Colon (tissue), 2 donors: Measurements from ENCODE around the gene FAM110D.

Experiments used
- FAIRE-seq: peaks from 2 replicates; lab custom pipeline; 2012; peaks lifted over from hg19 to GRCh38; lab: Jason Lieb, UNC
- donor health status: control.
- donor health status: control.

The FAM110D gene

DNA sequence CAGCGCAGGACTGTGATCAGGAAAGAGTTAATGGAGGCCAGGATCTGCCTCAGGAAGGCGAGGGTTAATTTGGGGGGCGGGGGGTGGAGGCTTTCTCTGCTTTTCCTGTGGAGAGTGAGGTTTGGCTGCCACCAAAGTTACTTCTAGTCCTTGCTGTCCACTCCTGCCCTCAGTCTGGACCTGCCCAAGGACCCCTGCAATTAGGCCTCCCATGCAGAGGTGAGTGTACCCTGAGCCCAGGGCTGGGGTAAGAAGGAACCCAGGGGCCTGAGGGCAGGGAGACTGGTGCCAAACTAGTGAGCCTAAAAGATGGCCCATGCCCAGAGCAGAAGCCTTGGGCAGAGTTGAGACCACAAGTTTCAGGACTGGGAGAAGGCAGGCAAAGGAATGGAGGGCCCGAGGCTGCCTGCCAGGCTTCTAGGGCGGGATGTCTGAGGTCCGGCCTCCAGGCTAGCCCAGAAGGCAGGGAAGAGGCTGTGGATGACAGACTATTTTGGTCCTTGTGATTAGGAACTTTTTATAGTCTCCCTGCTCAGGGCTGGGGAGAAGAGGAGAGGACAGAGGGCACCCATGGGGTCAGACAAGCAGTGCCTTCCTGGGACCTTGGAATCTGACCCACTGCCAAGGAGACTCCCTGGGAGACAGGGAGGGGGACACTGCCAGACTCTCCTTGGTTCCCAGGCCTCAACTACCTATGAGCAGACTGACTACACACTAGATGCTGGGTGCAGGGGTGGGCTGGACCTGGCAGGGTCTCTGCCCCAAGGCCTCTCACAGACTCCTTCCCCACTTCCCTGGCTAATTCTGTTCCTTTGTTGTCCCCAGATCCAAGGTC is at the start of gene FAM110D:
Gene FAM110D (plus strand): TSS at position 172 of the 835 bp plus-strand sequence. CDS start 2,213 bp downstream, outside the sequence.
- no peak for FAIRE-seq

DNA sequence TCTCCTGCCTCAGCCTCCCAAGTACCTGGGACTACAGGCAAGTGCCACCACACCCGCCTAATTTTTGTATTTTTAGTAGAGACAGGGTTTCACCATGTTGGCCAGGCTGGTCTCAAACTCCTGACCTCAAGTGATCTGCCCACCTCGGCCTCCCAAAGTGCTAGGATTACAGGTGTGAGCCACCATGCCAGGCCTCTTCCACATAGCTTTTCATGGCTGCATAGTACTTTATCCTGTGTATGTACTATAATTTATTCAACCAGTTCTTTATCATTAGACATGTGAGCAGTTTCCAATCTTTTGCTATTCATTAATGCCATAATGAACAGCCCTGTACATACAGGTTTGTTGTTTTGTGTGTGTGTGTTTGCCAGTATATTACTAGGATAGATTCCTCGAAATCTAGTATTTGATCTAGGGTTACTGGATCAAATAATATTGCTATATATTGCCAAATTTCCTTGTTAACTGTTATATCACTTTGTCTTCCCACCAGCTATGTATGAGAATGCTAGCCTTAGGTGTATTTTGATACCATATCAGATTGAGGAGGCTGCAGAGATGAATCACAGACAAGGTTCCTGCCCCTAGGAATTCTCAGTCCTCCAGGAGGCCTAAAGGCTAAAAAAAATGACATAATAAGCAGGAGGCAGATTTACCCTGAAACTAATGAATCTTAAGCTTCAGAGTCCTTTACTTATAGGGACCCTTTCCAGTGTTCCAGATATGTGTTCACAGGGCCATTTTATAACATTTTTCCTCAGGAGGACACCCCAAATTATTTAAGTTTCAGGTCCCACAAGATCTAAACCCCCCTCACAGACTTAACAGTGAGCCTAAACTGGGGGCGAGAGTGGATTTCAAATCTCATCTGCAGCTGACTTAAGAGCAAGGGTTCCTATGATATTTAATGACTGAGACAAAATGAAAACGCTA is 49.4 kb upstream of the FAM110D start:
- FAIRE-seq, result no peak

DNA sequence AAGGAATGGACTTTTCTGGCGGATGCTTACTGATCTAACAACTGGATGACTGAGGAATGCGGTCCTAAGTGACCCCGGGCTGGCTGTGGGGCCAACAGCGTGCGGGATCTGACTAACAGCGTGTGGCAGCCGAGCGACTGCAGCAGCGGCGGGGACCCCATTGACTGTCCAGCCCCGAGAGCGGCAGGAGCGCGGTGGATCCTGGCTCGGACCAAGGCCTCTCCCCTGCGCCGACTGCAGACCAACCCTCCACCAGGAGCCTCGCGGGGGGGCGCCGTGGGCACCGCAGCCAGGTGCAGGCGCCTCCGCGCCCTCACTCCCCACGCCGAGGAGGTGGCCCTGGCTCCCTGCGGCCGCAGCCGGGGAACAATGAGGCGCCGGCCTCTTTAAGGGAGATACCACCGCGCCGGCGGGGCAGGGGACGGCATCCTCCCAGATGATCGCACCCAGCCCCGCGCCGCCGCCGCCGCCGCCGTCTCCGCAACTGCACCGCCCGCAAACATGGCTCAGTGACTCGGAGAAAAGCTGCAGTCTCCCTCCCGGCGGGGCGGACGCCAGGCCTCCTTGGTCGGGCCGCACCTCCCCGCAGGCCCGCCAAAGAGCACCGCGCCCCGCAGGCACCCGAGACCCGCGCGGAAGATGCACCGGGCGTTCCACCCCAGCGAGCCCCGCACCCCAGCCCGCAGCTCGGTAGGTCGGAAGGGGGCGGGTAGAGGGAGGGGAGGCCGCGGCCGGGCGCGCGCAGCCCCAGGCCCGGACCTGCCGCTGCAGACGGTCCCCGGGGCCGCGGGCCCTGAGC is 47.9 kb upstream of the FAM110D start:
- no peak for FAIRE-seq

DNA sequence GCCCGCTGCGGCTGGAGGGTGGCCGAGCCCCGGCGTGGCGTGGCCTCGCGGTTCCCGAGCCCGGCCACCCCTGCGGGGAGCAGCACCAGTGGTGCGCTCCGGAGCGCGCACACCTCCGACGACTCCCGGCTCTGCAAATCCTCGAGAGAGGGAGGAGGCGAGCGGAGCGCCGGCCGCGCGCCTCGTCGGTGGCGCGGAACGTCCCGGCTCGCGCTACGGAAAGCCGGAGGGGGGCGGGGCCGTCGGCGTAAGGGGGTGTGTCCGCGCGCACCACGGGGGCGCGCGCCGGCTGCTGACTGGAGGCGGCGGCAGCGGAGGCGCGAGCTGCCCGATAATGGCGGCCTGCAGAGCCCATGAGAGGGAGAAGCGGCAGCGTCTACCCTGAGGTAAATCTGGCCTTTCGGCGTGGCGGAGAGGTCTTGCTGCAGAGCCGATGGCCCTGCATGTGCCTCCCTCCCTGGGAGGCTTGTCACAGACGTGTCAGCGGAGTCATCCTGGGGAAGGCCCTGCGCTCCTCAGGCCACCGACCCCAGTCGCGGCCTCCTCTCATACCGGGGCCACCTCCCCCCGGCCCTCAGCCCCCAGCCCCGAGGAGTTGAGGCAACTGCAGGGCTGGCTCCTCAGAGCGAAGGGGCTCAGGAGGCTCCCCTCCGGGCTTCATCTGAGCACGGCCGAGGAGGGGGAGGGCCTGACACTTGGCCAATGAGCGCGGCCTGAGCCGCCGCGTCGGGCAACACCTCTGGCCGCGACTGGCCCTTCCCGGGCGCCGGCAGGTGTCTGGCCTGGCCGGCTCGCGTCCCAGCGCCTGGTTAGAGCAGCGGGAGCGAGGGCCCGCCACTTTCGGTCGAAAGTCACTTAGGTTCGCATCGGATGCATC is 47.1 kb upstream of the FAM110D start, which contains the start of gene PDIK1L:
Gene PDIK1L (plus strand): TSS at position 295 of the 877 bp plus-strand sequence. CDS start 2,485 bp downstream, outside the sequence.
- no peak for FAIRE-seq

DNA sequence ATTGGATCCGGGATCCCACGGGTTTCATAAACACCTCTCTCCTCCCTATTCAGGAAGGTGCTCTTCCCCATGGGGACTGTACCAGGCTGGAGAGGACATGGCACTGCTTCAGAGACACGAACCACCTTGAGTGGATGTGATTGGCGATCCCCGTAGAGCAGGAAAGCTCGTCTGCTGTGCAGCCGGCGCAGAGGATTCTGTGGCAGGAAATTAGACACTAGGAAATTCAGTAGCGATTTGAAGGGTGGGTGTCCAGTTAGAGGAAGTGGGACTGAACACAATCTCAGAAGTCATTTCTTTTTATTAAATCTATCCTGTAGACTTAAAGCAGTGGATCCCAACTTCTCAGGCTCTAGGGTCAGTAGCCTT is 46.5 kb upstream of the FAM110D start:
- FAIRE-seq, result no peak

DNA sequence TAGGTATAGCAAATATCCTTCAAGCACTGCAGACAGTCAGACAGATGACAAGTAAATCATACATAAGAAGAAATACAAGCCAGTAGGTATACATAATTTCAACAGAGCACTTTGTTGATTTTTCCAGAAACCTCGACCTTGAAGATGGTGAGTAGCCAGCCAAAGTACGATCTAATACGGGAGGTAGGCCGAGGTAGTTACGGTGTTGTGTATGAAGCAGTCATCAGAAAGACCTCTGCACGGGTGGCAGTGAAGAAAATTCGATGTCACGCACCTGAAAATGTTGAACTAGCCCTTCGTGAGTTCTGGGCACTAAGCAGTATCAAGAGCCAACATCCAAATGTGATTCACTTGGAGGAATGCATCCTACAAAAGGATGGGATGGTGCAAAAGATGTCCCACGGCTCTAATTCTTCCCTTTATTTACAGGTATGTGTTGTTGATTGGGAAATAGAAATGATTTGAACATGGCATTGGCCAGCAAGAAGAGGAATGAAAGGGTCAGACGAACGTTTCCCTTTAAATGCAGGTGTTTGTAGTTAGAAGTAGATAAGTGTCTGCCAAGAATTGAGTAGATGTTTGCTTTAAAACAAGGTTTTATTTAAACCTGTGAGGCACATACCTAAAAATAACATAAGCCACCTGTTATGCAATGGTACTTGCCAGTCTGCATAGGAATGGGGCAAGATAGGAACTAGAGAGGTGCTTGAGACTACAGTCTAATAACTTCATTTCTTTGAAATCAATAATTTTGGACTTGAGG is 44.5 kb upstream of the FAM110D start:
- no peak for FAIRE-seq

DNA sequence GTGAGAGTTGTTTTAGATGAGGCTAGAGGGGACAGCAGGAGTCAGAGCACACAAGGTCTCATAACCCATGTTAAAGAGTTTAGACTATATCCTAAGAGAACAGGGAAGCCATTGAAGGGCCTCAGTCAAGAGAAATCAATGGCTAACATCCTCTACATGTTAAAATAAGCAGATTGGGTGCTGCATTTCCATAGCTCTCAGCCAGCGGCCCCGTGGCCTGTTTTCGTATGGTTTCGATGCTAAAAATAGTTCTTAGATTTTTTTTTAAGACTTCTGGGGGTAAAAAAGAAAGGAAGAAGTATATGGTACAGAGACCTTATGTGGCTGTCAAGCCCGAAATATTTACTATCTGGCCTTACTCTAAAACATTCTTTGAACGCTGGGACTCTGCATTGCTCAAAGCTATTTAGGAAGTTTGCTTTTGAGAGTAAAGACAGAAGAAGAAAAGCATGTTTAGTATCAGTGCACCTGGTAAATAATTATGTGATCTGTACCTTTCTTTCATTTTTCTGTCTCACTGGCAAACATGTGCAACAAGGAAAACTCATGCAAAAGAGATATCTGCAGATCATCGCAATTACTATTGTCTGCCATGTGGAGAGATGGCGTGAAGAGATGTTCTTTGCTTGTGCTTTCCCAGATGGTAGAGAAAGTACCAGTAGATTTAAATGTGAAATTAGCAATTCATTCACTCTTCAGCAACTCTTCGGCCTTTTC is 38.8 kb upstream of the FAM110D start:
- no peak for FAIRE-seq

DNA sequence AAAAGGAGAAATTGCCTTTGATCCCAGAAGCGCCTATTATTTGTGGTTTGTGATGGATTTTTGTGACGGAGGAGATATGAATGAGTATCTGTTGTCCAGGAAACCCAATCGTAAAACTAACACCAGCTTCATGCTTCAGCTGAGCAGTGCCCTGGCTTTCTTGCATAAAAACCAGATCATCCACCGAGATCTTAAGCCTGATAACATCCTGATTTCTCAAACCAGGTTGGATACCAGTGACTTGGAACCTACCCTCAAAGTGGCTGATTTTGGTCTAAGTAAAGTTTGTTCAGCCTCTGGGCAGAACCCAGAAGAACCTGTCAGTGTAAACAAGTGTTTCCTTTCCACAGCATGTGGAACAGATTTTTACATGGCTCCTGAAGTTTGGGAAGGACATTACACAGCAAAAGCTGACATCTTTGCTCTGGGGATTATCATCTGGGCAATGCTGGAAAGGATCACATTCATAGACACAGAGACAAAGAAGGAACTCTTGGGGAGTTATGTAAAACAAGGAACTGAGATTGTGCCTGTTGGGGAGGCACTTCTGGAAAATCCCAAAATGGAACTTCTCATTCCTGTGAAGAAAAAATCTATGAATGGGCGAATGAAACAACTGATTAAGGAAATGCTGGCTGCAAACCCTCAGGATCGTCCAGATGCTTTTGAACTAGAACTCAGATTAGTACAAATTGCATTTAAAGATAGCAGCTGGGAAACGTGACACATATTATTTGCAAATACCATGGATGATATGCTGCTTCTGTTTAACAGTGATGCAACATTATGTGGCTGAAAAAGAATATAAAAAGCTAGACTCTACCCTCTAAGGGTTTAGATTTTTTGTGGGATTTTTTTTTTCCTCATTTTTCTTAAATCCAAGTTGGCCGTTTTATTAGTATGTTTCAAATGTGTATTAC is 36.8 kb upstream of the FAM110D start:
- FAIRE-seq, result no peak

DNA sequence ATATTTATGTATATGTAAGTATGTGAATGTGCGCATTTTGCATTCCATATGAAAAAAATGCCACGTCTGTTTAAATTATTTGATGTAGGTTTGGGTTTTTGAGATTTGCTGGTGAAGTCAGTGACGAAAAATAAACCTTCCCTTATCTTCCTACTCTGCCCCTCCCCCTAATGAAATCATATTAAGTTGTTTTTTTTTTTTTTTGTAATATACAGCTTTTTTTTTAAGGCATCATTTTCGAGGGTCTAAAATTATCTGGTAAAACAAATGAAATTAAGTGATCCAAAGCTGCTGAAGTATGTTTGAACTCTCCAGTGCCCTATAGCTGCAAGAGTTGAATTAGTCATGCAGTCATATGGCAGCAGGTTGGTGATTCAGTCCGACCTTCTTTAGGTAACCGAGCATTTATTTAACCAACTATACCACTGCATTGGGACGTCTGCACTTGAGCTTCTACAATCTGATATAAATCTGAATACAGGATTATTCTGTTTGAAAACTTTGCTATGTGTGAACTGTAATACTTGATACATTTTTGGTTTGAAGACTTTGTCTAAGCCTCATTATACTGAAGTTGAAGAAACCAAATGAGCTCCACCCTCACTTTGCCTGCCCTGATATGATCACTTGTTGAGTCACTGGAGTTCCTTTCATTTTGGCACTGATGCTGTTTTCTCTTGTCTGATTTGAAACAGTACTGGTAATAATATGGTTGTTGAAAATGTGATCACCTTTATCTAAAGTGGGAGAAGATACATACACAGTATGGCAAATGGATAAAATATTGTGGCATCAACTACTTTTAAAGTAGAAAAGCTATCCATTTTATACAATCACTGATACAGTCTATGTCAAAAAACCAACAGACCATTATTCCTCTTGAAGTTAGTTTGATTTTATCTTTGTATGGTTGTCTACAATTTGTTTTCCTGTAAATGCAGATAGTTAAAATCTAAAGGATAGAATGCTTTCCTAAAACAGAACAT is 35.6 kb upstream of the FAM110D start:
- no peak for FAIRE-seq

DNA sequence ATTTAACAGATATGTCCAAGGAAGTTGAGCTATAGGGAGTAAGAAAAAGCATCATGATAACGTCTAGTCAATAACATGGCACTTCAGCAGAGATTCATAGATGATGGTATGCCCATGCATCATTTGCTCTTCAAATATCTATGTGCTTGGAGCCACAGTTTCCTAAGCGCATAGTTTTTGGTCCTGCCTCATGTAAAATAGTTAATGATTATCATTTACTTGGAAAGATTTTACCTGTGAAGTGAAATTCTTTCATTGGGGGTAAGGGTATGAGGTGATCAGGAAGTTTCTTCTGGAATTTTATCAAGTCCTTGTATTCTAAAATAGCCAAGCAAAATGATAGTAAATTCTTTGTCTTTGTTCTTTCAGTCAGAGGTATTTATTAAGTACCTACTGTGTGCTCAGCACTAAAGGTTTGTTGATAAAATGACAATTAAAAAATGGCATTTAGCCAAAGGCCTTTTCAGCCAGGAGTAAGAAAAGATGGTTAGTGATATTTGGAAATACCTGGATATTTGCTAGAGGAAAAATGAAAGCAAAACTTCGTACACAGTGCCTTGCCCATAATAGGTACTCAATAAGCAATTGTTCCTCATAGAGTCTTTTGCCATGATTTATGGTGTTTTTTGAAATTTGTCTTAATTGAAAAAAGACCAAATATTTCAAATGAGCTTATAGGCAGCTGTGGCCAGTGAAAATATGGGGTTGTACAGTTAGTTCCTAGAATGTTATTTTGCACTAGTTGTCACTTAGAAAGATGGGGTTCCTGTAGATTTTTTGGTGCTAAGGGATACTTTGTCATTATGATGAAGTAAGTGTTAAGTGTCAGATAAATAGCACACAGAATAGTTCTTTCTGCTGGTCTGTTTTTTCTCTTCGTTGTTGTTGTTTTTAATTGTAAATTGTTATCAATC is 34.2 kb upstream of the FAM110D start:
- FAIRE-seq, result no peak

DNA sequence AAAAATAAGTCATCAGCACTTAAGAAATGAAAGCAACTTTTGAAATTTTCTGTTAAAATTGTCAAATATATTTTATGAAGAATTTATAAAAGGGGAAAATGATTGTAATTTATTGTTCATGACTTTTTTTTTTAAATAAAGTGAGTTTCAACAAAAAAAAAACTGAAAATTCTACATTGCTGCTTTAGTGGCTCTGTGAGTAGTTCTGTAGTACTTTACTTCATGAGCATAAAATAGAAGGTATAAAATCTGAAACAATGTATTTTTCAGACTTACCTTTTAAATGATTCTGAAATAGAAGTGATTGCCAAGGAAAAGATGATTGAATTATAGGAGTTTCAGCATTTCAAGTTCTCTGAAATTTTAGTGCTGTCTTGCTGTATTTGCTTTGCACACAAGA is 33.5 kb upstream of the FAM110D start:
- FAIRE-seq, result no peak

DNA sequence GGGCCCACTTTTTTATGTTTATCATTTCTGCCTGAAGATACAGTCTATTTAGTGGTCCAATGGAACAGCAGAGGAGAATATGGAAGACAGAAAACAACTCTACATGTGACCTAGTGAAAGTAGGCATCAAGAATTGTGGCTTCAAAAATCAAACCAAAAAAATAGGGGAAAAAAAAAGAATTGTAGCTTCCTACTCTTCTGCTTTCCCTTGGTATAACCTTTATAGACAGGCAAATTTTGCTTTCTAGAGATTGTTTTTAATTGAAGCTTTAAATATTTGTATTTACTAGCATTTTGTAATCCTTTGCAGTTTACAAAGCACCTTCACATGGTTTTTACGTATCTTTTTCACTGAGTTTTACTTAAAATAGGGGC is 32.9 kb upstream of the FAM110D start:
- no peak for FAIRE-seq

DNA sequence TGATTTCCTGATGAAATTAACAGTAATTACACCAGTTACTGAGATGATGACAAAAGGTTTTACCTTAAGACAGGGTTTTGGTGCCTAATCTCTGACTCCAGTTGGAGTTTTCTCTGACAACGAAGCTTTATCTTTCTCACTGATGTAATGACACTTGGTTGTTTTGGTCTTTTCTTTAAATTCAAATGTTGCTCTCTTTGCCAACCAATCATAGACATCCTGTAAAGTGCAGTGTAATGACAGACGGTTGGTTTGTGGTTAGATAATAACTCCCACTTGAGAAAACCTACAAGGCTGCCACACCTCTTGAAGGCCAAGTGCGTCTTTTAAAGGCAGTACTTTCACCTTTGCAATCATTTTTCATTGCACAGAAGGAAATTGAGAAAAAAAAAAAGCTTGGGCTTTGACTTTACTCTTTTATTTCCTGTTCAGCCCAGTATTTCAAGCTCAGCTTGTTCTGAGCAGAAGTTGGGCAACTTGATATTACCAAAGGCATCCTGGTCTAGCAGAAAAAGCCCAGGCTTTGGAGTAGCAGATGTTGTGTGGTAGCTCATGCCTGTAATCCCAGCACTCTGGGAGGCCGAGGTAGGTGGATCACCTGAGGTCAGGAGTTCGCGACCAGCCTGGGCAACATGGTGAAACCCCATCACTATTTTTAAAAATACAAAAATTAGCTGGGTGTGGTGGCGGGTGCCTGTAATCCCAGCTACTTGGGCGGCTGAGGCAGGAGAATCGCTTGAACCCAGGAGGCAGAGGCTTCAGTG is 32.4 kb upstream of the FAM110D start:
- peak; percentile 90 for FAIRE-seq

DNA sequence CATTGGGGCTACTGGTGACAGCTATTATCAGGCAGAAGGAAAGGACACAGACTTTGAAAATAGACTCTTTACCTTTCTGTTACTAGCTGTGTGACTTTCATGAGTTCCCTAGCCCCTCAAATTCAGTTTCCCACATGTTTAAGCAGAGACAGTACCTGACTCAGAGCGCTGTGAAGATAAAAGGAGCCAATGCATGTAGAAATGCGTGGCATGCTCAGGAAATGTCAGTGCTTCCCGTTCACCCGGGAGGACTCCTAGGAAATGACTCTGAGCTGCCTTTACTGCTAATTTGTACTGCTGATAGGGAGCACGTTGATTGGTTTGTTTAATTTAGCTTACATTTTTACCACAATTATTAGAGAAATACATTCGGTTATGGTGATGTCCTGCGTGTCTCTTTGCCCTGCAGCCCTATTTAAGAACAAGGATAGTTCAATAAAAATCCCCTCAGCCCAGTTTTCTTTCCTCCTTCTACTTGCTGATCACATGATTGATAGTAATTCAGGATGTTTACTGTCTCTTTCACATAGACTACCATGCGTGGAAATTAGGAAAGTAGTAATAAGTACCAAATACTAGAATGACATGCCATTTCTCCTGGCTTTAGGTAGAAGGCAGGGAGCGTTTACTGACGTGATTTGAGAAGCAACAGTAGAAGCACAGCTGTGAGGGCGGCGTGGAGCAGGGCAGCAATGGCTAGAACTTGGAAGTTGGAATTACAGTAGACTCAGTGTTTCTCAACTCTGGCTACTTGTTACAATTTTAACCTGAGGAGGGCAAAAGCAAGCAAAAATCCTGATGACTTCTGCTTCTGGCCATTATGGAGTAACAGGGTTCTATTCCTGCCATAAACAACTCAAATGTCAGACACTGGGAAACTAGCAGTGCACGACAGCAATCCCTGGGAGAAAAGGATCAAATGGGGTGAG is 31.4 kb upstream of the FAM110D start:
- FAIRE-seq, result no peak
